NCI-H1048 (cell line): ENCODE data around the gene CACNA1I.
"Not testable (repeated sequence)": the region's sequence is repeated elsewhere in the genome, so short reads cannot be mapped to it uniquely, and the experiment has no call there.

Experiments
- DNase-seq: peaks from one replicate; lab custom pipeline; 2025; lab: John Stamatoyannopoulos, UW

The CACNA1I gene

DNA sequence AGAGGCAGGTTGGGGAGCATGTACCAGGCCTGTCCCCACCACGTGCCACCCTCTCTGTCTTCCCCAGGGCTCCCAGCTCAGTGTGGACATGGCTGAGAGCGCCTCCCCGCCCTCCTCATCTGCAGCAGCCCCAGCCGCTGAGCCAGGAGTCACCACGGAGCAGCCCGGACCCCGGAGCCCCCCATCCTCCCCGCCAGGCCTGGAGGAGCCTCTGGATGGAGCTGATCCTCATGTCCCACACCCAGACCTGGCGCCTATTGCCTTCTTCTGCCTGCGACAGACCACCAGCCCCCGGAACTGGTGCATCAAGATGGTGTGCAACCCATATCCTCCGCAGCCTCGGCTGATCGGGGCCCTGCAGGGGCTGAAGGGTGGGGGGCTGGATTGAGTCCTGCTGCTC, at the start of gene CACNA1I:
CACNA1I (plus strand) TSS at position 89 of the 400 bp plus-strand sequence; CDS start at position 89, 0 bp downstream.
- no peak for DNase-seq

DNA sequence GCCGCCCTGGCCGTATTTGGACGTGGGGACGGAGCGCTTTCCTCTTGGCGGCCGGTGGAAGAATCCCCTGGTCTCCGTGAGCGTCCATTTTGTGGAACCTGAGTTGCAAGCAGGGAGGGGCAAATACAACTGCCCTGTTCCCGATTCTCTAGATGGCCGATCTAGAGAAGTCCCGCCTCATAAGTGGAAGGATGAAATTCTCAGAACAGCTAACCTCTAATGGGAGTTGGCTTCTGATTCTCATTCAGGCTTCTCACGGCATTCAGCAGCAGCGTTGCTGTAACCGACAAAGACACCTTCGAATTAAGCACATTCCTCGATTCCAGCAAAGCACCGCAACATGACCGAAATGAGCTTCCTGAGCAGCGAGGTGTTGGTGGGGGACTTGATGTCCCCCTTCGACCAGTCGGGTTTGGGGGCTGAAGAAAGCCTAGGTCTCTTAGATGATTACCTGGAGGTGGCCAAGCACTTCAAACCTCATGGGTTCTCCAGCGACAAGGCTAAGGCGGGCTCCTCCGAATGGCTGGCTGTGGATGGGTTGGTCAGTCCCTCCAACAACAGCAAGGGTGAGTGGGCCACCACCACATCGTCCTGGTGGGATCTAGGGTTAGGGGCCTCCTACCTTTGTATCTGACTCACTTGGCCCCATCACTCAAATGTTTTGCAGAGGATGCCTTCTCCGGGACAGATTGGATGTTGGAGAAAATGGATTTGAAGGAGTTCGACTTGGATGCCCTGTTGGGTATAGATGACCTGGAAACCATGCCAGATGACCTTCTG, 49.3 kb upstream of the CACNA1I start:
- DNase-seq = not testable (repeated sequence)

DNA sequence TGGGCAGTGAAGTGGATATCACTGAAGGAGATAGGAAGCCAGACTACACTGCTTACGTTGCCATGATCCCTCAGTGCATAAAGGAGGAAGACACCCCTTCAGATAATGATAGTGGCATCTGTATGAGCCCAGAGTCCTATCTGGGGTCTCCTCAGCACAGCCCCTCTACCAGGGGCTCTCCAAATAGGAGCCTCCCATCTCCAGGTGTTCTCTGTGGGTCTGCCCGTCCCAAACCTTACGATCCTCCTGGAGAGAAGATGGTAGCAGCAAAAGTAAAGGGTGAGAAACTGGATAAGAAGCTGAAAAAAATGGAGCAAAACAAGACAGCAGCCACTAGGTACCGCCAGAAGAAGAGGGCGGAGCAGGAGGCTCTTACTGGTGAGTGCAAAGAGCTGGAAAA, 48.5 kb upstream of the CACNA1I start:
- DNase-seq = not testable (repeated sequence)

DNA sequence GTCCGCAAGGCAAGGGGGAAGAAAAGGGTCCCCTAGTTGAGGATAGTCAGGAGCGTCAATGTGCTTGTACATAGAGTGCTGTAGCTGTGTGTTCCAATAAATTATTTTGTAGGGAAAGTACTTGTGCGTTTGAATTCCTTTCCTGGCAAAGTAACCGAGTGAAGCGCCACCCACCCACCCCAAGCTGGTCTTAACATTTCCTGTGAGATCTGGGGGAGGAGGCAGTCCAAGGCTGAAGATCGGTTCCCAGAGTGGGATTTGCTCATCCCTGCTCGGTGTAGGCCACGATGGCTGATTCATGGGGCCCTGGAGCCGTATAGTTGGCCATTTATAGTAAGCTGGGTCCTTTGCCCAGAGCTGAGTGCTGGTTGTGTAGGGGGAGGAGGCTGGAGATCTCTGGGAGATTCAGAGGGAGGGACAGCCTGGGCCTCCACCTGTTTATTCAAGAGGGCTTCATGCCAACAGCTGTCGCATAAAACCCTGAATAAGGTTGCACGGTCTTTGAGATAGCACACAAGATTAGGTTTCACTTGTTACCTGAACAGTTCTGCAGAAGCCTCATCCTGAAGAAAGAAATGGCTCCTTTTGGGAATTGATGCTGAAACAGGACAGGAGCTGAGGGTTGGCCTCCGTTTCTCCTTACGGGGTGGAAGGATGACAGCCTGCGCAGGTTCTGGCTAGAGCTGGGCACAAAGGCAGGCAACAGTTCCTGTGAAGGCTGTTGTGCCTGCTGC, 47.8 kb upstream of the CACNA1I start:
- DNase-seq = no peak

DNA sequence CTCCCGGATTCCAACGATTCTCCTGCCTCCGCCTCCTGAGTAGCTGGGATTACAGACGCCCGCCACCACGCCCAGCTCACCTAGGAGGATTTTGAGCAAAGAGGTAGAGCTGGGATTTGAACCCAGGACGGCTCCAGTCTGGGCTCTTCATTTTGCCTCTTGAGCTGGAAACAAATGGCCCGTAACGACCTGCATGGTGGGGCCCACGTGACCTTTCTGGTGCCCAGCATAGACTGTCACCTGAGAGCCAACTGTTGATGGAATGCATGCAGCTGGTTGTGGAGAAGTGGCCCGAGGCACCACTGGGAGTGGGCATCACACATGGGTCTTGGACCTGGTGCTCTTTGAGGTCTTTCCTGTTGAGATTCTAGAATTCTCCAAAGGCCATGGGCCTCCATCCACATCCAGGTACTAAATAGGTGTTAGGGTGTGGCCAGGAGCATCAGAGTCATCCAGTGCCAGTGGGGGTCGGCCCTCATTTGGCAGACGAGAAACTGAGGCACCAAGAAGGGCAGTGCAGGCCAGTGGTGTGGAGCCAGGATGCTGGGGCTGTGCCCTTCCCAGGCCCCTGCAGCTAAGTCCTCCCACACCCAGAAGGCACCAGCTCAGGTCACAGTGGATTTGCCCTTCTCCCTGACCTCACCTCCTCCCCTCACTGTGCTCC, 46.3 kb upstream of the CACNA1I start:
- DNase-seq = no peak

DNA sequence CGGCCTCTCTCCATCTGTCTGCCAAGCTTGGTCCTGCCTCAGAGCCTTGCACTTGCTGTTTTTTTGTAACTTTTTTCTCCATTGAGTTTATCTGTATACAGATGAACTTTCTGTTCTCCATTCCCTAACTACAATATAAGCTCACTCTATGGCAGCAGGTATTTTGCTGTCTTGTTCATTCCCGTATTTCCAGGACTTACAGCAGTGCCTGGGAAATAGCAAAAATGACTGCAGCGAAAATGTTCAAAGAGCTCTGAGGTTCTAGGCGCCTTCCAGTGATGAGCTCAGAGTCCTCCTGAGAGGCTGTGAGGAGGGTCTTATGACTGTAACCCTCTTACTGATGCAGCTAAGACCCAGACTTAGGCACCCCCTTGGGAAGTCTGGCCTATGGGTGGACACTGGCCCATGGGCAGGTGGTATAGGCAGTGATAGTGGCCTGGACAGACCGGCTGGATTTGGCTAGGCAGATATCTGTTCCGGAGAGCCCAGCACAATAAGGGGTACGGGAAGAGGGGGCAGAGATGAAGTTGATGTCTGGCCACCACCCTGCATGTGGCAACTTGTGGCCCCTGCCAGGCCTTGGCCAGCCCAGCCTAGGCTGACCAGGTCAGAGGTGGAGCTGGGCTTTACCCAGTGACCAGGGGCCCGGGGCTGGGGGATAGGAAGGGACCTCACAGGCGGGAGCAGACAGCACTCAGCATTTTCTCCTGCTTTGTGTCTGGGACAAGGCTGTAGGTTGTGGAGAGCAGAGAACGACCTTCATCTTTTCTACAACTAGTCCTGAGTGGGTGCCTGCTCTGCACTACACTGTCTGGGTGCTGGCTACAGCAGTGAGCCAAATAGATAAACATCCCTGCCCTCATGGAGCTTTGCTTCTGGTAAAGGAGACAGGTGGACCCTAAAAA, 45.5 kb upstream of the CACNA1I start:
- no peak for DNase-seq

DNA sequence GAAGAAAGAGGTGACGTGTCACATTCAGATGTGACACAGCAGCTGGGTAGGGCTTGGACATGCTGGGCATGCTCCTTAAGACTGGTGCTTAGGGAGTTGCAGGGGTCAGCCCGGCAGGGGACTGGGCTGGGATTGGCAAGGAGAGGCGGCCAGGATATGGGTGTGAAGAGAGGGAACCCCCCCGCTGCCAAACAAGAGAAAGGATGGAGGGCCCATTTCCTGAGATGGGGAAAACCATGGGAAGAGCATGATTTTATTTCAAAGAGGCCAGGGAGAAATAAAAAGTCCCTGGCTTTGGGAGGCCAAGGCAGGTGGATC, 44.9 kb upstream of the CACNA1I start:
- DNase-seq = no peak

DNA sequence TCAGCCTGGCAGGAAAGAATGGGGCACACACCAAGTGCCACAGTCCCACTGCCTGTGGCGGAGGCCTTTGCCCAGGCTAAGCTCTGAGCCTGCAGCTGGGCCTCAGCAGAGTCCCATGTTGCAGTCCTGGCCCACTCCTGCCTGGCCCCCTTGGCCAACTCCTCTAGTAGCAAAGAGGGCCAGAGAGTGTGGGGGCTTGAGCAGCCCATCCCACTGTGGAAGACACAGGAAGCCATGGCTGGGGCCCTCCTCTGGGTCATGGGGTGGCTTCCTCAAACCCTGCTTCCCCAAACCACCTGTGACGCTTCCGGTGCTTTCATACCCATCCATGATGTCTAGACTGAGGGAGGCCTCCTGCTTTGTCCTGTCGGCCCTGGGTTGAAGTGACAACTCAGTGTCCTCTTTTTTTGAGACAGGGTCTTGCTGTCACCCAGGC, 43.8 kb upstream of the CACNA1I start:
- DNase-seq = no peak

DNA sequence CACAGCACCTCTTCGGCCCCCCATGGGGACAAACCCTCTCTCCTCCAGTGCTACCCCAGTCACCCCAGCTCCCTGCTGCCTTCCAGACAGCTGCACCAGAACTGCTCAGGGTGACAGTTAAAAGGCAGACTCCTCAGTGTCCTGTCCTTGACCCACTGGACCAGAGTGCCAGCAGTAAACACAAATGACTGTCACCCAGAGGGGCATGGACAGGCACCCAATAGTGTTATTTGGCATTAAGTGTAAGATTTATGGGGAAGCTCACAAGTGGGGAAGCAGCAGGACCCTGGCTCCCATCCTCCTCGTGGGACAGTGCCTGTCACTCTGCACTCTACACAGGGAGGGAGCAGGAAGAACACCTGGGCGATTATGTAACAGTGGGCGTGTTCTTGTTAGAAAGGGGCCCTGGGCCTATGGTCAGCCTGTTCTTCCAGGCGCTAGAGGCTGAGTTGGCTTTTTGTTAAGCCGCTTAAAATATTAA, 43.0 kb upstream of the CACNA1I start:
- DNase-seq = no peak

DNA sequence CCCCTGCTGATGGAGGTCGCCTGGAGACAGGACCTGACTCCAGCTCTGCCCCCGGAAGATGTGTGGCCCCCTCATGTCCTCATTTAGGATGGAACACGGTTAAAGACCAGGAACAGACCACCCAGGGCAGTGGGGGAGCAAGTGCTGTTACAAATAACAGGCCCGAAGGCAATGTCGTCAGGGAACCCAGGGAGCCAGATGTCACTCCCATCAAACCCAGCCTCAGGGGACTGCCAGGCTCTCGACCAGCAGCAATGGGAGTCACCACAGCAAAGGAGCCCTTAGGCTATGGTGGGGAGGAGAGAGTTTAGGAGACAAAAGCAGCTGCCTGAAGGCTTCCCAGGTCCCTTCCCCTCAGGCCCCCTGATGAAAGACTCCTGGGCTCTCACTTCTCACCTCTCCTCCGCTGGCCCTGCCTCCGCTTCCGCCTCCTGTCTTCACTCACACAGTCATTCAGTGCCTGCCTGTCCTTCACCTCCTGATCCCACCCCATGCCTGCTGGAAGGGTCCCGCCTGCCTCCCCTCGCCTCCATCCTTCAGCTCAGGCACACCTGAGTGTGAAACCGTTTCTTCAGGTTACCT, 42.4 kb upstream of the CACNA1I start:
- DNase-seq = no peak

DNA sequence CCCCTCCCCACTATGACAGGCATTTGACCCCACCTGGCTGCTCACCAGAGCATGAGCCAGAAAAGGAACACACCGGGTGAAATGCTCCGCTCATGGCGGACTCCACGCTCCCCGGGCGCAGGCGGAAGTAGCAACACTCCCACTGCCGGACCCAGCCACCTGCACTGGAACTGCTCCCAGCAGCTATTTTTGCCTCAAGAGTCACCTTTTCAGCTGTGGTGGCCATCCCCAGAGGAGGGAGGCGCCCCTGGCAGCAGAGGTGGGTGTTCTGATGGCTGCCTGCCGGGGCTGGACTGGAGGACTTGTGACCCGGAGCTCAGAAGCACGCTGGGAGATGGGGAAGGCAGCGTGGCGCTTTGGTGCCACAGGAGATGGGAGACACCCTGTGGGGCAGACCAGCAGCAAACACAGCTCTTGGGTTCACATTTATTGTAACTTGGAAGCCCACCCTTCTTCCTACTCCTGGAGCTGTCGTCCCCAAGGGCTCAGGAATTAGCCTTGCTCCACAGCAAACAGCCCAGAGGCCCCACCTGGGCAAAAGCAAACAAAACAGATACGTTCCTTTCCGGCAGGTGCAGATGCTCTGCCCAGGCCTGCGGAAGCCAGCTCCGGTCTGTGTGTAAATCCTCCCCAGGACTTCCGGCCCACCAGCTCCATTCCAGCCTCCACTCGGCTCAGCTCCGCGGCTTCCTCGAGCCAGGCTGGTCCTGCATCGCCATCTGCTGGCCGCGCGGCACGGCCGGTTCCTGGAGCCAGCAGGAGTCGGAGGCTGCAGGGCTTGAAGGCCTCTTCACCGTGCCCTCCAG, 41.7 kb upstream of the CACNA1I start:
- peak; percentile 80 for DNase-seq

DNA sequence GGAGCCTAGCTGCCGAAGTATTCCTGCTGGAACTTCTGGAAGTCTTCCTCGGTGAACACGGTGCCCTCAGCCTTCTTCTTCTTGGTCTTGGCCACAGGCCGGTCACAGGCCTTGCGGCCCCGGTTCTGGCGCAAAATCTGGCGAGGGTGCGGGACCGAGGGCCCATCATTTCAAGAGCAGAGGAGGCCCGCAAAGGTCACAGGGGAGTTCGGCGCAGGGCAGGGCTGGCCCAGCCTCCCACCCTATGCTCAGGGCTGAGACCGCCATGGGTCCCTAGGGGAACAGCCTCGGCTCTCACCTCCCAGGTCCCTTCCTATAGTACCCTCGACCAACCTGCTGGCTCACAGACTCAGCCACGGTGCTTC, 41.1 kb upstream of the CACNA1I start:
- DNase-seq = no peak

DNA sequence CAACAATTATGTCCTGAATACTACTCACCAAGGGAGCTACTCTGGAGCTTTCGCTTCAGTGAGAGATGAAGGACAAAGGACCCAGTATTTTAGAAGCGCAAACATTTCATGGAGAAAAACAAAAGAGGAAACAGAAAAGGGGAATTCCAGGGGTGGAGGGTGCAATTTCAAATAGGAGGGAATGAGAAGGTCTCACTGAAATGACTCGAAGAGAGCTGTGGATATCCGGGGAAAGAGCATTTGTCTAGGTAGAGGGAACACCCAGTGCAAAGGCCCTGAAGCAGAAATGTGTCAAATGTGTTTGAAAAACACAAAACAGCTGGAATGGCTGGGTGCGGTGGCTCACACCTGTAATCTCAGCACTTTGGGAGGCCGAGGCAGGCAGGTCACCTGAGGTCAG, 40.4 kb upstream of the CACNA1I start:
- no peak for DNase-seq

DNA sequence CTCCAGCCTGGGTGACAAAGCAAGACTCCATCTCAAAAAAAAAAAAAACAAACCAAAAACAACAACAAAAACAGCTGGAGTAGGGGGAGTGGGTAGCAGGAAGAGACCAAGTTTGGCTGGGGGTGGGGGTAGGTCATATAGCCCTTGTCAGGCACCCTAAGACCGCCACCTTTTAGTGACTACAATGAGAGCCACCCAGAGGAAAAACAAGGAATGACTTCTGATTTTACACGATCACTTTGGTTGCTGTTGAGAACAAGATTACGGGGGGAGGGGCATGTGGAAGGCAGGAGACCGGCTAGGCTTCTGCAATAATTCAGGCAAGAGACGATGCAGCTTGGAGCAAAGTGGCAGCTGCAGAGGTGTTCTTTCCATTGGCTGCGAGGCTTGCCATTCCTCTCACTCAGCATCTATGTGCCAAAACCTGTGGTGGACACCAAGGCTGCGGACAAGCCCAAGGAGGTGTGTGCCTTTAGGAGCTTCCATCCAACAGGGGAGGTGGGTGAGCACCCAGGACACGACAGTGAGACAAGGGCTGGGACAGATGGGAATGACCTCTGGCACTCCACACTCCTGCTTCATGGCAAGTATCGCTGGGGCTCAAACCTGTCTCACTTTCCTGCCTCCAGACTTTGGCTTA, 39.7 kb upstream of the CACNA1I start:
- DNase-seq = no peak

DNA sequence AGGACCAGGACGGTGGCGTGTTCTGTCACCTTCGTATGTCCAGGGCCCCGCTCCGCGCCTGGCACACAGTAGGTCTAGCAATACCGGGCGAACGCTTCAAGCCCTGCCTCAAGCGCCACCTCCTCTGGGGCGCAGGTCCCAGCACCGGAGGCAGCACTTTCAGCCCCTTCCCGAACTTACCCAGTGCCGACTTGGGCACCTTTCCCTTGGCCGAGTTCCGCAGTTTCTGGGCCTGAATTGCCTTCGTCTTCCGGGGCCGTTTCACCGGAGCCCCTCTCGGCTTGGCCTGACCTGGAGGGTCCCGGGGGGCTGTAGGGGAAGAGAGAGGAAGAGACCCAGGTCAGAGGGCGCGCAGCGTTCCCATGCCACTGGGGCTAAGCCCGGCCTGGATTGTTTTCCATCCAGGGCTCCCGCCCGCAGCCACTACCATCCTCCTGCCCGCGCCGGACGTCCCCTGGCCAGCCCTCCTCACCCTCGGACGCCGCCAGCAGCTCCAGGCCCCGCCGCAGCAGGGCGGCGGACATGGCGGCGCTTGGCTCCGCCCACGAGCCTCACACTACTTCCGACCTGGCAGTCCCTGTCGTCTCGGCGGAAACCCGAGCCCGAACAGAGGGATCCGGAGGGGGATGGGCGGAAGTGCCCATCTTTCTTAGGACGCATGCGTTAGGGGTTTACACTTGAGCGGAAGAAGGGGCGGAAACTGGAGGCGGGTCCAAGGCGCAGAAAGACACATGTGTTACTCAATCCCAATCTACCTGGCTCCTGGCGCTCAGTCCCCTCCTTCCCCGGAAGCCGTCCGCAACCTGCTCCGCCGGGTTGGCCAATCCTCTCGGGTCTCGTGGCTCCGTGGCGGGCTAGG, 38.1 kb upstream of the CACNA1I start, which contains the start of gene RPS19BP1:
RPS19BP1 (minus strand) TSS at position 534 of the 859 bp plus-strand sequence; CDS start at position 524, 10 bp downstream.
- peak; percentile 99 for DNase-seq

DNA sequence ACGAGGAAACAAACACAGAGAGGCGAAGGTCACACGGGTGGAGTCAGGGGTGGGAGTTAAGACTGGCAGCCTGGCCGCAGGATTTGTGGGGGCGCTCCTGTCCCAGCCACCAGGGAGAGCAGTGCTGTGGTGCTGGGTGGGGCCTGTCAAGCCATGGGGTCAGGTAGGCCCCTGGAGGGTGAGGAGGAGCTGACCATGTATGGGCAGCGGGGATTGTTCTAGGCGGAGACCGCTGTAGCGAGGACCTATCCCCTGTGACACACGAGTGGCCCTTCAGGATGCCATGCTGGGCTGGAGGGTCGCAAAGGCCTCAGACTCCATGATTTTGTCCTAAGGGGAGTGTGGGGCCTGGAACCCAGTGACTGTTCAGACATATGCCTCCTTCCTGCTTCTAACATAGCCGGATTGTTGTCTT, 36.5 kb upstream of the CACNA1I start:
- DNase-seq = no peak

DNA sequence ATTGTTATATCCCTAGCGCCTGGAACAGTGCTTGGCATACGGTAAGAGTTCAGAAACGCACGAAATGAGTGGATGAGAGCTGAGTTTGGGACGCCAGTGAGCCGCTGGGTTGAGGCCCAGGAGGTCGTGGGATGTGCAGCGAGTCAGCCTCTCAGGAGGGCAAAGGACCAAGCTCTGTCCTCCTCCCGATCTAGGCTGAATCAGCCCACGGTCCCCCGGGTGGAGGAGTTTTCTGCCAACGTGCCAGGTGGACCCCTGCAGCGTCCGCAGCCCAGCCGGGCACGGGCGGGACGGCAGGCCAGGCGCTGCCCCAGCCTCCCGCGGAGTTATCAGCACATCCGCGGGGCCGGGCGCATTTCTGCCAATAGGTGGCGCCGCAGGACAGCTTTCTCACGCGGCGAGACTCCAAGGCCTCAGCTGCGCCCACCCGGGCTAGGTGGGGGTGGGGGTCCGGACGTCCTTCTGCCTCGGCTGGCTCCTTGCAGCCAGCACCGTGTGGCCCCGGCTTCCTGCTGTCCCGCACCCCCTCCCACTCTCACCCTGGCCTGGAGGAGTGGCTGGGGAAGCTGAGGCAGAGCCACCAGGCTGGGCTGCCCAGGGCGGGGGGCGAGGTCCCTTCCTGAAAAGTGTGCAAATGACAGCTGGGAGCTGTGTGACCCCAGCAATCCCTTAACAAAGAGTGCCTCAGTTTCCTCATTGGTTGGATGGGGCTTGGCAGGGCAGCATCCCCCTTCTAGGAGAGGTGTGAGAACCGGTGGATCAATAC, 35.8 kb upstream of the CACNA1I start:
- DNase-seq = peak; percentile 52

DNA sequence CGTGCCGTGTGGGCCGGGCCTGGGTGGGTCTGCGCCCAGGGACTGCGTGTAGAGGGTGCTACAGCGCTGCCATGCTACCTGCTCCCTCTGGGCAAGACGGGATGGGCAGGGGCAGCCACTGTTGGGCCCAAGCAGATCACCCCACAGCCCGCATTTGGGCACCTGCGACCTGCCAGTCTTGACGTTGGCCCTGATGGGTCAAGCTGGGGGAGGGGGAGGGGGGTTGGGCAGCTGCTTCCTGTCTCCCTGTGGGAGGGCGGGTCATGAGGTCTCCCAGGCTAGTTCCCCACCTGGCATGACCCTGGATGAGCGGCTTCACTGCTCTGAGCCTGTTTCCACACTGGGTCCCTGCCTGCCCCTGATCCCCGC, 35.2 kb upstream of the CACNA1I start:
- DNase-seq = no peak
